Measurements from ENCODE around the gene IFNG-AS1.

The IFNG-AS1 gene

GRCh38 chr12:68013181-68013580, 23.9 kb downstream of the IFNG-AS1 start:
- TF ChIP-seq CTCF (IDR thresholded peaks at IDR 0.05), result no peak
- H3K4me3 ChIP-seq (ENCODE audit: low read depth, low read length), result no peak overlapping the region
- H3K9me3 ChIP-seq (ENCODE audit: control insufficient read depth, low read length), result no peaks in the 10 kb centered on the region
- H2AFZ ChIP-seq, result no peak overlapping the region
- no peak overlapping the region for H3K27ac ChIP-seq
- H3K27me3 ChIP-seq (ENCODE audit: control insufficient read depth, insufficient read depth, low read length), result no peaks in the 10 kb centered on the region
- H3K4me2 ChIP-seq (ENCODE audit: low read length), result no peak overlapping the region
- no peaks in the 10 kb centered on the region for H3K79me2 ChIP-seq
- H3K9ac ChIP-seq, result no peak overlapping the region
- no peaks in the 10 kb centered on the region for H3K36me3 ChIP-seq (ENCODE audit: control insufficient read depth, insufficient read depth, low read length)
- H3K4me1 ChIP-seq, result no peaks in the 10 kb centered on the region

- Histone ChIP-seq H3K4me2 (ENCODE audit: low read length) (no peak overlapping the region), H3K36me3 (ENCODE audit: control insufficient read depth, insufficient read depth, low read length) (no peaks in the 10 kb centered on the region), H3K27me3 (ENCODE audit: control insufficient read depth, insufficient read depth, low read length) (no peaks in the 10 kb centered on the region), H3K4me3 (ENCODE audit: low read depth, low read length) (no peak overlapping the region), H2AFZ (no peak overlapping the region), H3K4me1 (no peaks in the 10 kb centered on the region), H3K79me2 (no peaks in the 10 kb centered on the region), H3K9ac (no peak overlapping the region), H3K27ac (no peak overlapping the region), H3K9me3 (ENCODE audit: control insufficient read depth, low read length) (no peaks in the 10 kb centered on the region)
- TF ChIP-seq CTCF (IDR thresholded peaks at IDR 0.05), result no peak
Observed at GRCh38 chr12:68016136-68016535, 26.9 kb downstream of the IFNG-AS1 start.

GRCh38 chr12:68018315-68018714, 29.1 kb downstream of the IFNG-AS1 start:
- Histone ChIP-seq H3K36me3 (ENCODE audit: control insufficient read depth, insufficient read depth, low read length) (no peaks in the 10 kb centered on the region), H3K4me1 (no peaks in the 10 kb centered on the region), H2AFZ (no peak overlapping the region), H3K9ac (no peak overlapping the region), H3K79me2 (no peaks in the 10 kb centered on the region), H3K4me3 (ENCODE audit: low read depth, low read length) (no peak overlapping the region), H3K27me3 (ENCODE audit: control insufficient read depth, insufficient read depth, low read length) (no peaks in the 10 kb centered on the region), H3K9me3 (ENCODE audit: control insufficient read depth, low read length) (no peaks in the 10 kb centered on the region), H3K4me2 (ENCODE audit: low read length) (no peak overlapping the region), H3K27ac (no peak overlapping the region)
- no peak for TF ChIP-seq CTCF (IDR thresholded peaks at IDR 0.05)

GRCh38 chr12:68020049-68020448, 30.8 kb downstream of the IFNG-AS1 start:
- H3K36me3 ChIP-seq (ENCODE audit: control insufficient read depth, insufficient read depth, low read length), result no peaks in the 10 kb centered on the region
- H3K9ac ChIP-seq, result no peak overlapping the region
- no peaks in the 10 kb centered on the region for H3K4me1 ChIP-seq
- no peaks in the 10 kb centered on the region for H3K9me3 ChIP-seq (ENCODE audit: control insufficient read depth, low read length)
- TF ChIP-seq CTCF (IDR thresholded peaks at IDR 0.05), result no peak
- H2AFZ ChIP-seq, result no peak overlapping the region
- H3K79me2 ChIP-seq, result no peaks in the 10 kb centered on the region
- no peak overlapping the region for H3K27ac ChIP-seq
- no peak overlapping the region for H3K4me3 ChIP-seq (ENCODE audit: low read depth, low read length)
- H3K27me3 ChIP-seq (ENCODE audit: control insufficient read depth, insufficient read depth, low read length), result no peaks in the 10 kb centered on the region
- H3K4me2 ChIP-seq (ENCODE audit: low read length), result no peak overlapping the region

GRCh38 chr12:68020699-68021098, 31.5 kb downstream of the IFNG-AS1 start:
- no peak overlapping the region for H3K27ac ChIP-seq
- H3K9me3 ChIP-seq (ENCODE audit: control insufficient read depth, low read length), result no peaks in the 10 kb centered on the region
- no peaks in the 10 kb centered on the region for H3K4me1 ChIP-seq
- H3K4me3 ChIP-seq (ENCODE audit: low read depth, low read length), result no peak overlapping the region
- no peak overlapping the region for H3K9ac ChIP-seq
- TF ChIP-seq CTCF (IDR thresholded peaks at IDR 0.05), result no peak
- no peak overlapping the region for H3K4me2 ChIP-seq (ENCODE audit: low read length)
- no peaks in the 10 kb centered on the region for H3K27me3 ChIP-seq (ENCODE audit: control insufficient read depth, insufficient read depth, low read length)
- no peak overlapping the region for H2AFZ ChIP-seq
- no peaks in the 10 kb centered on the region for H3K79me2 ChIP-seq
- H3K36me3 ChIP-seq (ENCODE audit: control insufficient read depth, insufficient read depth, low read length), result no peaks in the 10 kb centered on the region
